D721Med (cell line): ENCODE results near the gene TBX19.

ENCODE experiments used
- DNase-seq: peaks from one replicate; pipeline ENCODE4 v3.0.0; 2011; ENCODE audit warnings: low spot score; ENCODE audit not compliant: insufficient read length
- FAIRE-seq: peaks from 2 replicates; lab custom pipeline; 2011; peaks lifted over from hg19 to GRCh38; lab: Jason Lieb, UNC
- CTCF ChIP-seq: IDR thresholded peaks from 2 replicates; pipeline ENCODE4 v1.5.1; 2012; ENCODE audit warnings: mild to moderate bottlenecking, control low read depth; ENCODE audit not compliant: insufficient read depth; ENCODE audit errors: missing control alignments

Gene TBX19

GRCh38 chr1:168280296-168280927, at the start of gene TBX19:
TSS of gene TBX19 (plus strand) at chr1:168280877. CDS start at chr1:168281091, 214 bp downstream.
- TF ChIP-seq CTCF, result no peak
- DNase-seq (no peak), FAIRE-seq (no peak)

DNA sequence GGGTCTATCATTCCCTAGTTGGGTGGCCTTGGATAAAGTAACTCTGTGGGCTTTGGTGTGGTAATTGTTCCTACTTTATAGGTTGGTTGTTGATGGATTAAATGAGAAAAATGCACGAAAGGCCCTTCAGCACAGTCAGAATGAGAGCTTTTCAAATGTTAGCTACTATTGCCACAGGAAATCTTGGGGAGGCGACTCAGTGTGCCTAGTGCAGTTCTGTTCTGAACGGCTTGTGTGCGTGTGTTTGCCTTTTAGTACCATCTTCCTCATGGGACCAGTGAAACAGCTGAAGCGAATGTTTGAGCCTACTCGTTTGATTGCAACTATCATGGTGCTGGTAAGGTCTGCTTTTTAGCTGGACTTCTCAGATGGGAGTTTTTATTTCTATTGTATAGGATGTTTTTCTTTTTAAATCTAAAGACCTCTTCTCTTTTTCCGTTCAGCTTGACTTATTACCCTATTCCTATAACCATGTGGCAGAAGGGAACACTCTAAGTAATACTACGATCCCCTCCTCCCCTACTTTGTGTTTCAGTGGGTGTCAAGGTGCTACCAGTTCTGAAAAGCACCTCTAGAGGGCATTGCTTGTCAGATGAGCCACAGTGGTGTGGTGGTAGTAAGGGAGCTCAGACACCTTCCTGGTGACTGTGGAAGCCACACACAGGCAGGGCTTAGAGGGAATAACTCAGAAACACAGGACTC, 45.7 kb upstream of the TBX19 start:
- FAIRE-seq (peak; percentile 38), DNase-seq (peak; percentile 66)
- peak; percentile 65 for TF ChIP-seq CTCF

GRCh38 chr1:168235548-168235885, 45.2 kb upstream of the TBX19 start:
- DNase-seq (no peak), FAIRE-seq (no peak)
- TF ChIP-seq CTCF, result no peak

DNA sequence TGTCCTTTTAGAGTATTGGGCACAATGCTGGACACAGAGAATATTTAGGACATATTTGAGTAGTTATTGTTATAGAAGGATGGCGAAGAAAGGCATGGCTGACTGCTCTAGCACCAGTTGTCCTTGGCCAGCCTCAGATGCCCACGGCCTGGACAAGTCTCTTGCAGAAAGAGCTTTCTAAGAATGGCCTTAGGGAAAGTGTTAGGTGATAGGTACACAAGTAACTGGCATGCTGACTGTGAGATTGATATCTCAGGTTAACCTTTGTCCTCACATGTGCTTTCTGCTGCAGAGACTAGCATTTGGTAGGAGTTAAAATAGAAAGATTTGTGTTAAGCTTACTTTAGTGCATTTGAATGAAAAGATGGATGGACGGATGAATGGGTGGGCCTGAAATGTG, 44.7 kb upstream of the TBX19 start:
- TF ChIP-seq CTCF, result no peak
- FAIRE-seq, result no peak
- no peak for DNase-seq

GRCh38 chr1:168236836-168237611, 43.7 kb upstream of the TBX19 start:
- no peak for TF ChIP-seq CTCF
- no peak for FAIRE-seq
- no peak for DNase-seq

- no peak for FAIRE-seq
- no peak for DNase-seq
- no peak for TF ChIP-seq CTCF
Observed at GRCh38 chr1:168243198-168243597, 37.5 kb upstream of the TBX19 start.
